Fibroblast of gingiva (primary cell): Measurements from ENCODE around the gene NOTCH3.

Experiments used
- DNase-seq: peaks from one replicate; pipeline ENCODE4 v3.0.0-alpha.2; 2011; ENCODE audit warnings: low read depth

Gene NOTCH3

GRCh38 chr19:15235781-15236180, 35.0 kb upstream of the NOTCH3 start:
- no peak for DNase-seq

- no peak for DNase-seq
Observed at GRCh38 chr19:15234431-15235130, 33.8 kb upstream of the NOTCH3 start.

GRCh38 chr19:15231271-15231670, 30.5 kb upstream of the NOTCH3 start:
- DNase-seq, result no peak

- no peak for DNase-seq
Observed at GRCh38 chr19:15227261-15227660, 26.5 kb upstream of the NOTCH3 start.

DNA sequence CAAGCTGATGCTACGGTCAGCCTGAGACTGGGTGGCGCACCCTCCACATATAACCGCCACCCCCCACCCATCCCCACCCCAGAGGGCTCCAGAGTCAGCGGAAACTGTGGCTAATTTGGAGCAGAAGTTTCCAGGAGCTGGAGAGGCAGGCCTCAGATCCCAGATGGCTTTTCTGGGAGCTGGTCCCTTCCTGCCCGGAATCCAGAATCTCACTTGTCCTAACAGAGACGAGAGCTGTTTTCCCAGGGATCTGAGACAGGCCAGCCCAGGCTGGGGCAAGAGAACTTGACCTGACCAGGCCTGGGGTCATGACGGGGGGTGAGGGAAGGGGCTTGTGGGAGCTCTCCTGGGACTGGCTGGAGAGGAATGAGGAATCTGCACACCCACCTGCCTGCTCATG, 25.0 kb upstream of the NOTCH3 start:
- DNase-seq, result no peak

DNA sequence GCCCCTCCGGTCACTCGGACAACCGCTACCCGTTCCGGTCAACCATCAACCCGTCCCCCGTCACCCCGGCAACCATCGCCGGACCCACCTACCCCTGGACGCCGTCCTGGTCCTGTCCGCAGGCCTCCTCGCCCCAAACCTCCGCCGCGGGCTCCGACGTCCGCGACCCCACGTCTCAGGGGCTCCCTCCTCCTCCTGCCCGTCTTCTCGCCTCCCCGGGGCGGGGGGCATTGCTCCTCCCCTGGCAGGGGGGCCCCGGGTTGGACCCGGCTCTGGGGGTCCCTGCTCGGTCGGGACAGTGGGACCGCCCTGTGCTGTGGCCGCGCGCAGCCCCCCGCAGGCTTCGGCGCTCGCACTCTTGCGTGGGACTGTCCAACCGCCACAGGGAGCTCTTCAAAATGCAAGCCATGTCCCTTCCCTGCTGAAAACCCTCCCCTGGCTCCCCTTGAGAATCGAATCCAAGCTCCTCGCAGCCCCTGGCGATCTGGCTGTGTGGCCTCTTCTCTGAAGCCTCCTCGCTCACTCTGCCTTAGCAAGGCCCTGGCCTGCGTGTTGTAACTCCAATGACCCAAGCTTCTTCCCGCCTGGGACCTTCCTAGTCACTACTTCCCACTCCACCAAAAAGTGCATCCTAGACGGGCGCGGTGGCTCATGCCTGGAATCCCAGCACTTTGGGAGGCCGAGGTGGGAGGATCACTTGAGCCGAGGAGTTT, 23.0 kb upstream of the NOTCH3 start:
- DNase-seq, result peak; percentile 33

DNA sequence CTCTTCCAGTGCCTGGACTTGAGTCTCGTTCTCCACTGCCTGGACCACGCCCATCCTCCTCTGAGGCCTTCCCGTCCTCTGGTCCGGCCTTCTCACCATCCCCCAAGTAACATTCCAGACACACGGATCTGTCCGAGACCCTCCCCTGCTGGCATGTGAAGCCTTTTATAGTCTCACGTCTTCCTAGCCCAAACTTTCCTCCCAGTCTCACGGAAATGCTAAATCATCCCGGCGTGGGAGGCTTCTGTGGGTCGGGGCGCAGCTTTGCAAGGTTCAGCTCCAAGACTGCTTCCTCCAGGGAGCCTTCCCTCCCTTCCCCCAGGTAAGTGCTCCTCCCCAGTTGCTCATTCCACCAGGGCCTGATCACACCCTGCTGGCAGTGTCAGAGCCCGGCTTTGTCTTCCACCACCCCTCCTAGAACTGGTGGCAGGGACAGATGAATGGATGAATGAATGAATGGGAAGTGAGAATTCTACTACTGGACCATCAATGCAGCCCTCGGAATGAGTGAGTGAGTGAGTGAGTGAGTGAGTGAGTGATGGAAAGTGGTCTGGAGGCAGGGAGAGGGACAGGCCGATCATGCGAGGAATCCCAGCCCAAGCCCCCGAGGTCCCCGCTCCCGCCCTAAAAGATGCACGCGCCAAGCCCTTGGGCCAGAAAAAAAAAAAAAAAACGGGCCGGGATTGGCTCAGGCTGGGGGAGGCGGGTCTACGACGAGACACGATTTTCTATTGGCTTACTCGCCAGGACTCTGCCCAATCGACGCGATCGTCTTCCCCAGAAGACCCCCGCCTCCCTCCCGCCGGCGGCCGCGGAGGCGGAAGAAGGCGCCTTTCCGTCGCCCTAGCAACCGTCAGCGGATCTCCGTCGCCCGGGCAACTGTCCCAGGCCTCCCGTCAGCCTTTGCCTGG, 22.2 kb upstream of the NOTCH3 start:
- DNase-seq, result peak; percentile 98

DNA sequence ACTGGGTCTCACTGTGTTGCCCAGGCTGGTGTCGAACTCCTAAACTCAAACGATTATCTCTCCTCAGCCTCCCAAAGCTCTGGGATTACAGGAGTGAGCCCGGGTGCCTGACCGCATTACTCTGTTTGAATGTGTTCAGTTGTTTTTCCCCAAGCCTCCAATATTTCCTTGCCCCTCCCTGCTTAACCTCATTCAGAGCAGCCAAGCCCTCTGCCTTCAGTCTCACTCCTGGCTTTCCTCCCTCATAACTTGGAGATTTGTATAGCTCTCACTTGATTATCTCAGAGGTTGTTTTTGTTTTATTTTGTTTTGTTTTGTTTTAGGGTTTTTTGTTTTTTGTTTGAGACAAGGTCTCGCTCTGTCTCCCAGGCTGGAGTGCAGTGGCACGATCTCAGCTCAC, 20.0 kb upstream of the NOTCH3 start:
- DNase-seq, result no peak

GRCh38 chr19:15218501-15218900, 17.7 kb upstream of the NOTCH3 start:
- no peak for DNase-seq

GRCh38 chr19:15216363-15216762, 15.6 kb upstream of the NOTCH3 start:
- DNase-seq, result no peak

DNA sequence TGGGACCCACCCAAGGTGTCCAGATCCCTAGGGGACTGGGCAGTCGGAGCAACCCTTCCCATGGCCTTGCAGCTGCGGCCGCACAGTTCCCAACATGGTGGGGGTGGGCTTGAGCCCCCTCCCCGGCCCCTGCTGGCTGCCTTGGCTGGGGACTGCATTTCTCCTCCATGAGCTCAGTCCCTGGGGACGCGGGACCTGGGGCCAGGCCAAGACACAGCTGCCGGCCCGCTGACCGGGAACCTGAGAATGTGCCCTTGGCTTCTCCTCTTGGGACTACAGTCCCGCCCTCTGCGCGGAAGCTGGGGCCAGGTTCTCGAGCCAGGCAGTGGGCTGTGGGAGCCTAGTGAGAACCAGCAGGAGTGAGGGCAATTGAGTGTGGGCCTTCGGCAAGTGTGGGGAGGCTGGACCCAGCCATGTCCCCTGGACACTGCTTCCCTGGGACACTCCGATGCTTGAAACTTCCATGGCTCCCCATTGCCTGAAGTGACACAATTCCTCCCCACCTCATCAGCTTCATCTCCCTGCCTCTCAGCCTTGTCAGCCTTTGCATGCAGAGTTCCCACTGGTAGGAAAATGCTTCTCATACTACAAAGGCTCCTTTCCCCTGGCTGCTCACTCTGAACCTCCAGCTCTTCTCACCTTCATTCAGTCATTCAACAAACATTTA, 13.1 kb upstream of the NOTCH3 start:
- DNase-seq, result peak; percentile 65

GRCh38 chr19:15212711-15213110, 11.9 kb upstream of the NOTCH3 start:
- DNase-seq, result no peak

DNA sequence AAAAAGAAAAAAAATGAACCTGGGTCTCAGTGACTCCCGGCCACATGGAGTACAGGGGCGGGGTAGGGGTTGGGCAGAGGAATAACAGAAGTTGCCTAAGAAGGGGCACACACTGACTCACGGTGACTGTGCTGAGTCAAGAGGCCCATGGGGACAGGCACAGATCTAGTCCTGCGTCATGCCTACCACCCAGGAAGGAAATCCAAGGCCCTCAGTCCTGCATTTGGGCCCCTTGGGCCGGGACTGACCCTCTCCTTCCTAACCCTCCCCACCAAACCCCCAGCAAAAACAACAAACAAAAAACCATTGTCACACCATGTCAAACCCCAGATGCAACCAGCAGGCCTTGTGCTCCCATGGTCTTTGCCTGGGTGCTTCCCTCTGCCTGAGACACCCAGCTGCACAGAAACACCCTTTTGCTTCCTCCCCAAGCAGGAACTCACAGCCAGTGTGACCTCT, 9.6 kb upstream of the NOTCH3 start:
- DNase-seq, result peak; percentile 93

DNA sequence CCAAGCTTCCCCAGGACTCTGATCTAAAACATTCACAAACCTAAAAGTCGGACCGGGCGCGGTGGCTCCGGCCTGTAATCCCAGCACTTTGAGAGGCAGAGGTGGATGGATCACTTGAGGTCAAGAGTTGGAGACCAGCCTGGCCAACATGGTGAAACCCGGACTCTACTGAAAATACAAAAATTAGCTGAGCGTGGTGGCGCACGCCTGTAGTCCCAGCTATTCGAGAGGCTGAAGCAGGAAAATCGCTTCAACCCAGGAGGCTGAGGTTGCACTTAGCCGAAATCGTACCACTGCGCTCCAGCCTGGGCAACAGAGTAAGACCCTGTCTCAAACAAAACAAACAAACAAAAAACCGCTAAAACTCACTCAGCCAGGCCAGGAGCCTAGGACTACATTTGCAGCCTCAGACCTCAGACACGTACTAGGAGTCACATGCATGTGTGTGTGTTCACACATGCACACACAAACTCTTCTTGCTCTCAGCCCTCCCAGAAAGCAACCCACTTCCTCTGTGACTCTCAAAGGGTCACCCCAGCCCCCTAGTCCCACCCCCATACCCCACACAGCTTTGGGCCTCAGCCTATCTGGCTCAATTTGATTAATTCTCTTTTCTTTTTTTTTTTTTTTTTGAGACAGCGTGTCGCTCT, 704 bp upstream of the NOTCH3 start:
- DNase-seq, result no peak

GRCh38 chr19:15199661-15200552, 888 bp downstream of the NOTCH3 start:
- DNase-seq, result no peak

- DNase-seq, result no peak
Observed at GRCh38 chr19:15198951-15199660, 1.7 kb downstream of the NOTCH3 start.

- DNase-seq, result no peak
Observed at GRCh38 chr19:15197942-15198341, 2.9 kb downstream of the NOTCH3 start.

DNA sequence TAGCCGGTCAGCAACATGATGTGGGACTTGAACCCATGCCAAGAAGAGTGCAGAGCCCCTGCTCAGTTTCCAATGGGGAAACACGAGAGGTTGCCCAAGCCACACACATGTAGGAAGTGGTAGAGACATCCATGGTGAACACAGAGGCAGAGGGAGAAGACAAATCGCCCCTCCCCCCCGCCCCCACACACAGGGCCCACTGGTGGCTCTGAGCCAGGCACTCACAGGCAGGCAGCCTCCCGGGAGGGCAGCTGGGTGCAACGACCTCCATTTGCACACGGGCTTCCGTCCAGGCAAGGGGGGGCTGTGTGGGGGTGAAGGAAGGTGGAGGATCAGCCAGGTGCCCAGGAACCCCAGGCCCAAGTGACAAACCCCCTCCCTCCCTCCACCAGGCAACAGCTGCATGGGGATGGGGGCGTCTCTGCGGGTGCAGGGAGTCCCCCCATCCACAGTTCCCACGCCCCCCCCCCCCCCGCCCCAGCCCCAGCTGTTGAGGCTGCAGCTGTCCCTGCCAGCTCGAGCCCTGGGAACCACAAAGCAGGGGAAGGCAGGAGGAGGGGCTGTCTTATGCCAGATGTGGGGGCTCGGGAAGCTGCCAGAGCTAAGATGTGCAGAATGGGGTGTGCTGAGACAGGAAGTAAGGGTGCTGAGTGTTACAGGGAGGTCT, 3.4 kb downstream of the NOTCH3 start:
- peak; percentile 26 for DNase-seq

DNA sequence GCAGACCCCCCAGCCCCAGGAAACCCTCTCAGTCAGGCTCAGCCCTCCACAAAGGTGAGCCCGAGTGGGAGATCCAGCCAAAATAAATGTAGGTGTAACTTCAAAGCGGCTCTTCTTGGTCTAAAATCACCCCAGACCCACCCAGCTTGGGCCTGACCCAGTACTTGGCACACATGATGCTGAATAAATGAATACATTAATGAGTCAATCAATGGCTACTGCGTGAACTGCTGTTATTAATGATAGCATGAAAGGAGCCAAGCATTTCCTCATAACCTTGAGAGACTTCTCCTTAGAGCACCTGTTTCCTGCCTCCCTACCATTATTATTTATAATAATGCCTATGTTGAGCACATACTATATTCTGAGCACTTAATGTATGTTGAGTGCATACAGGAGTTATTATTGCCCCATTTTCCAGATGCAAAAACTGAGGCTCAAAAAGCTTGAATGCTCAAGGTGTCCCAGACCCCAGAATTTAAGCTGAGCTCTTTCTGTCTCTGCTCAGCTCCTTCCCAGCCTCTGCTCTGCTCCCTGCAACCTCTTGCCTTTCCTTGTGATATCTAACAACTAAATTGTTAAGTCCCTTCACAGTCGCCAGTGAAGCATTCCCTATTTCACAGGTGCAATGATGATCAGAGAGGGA, 4.3 kb downstream of the NOTCH3 start:
- no peak for DNase-seq
